CD4-positive, alpha-beta T cell (primary cell): Measurements from ENCODE around the gene STX16. TPM values are rescaled to one million over a fixed set of nuclear protein-coding genes. Genes with fewer than 3 reads are reported as not detected.

Source experiments
- ATAC-seq: fragments of 200-7000 bp; cut with Tn5 transposase; one replicate; pipeline ENCODE4 v1.10.0; 2022; ENCODE audit warnings: mild to moderate bottlenecking; ENCODE audit not compliant: poor library complexity
- CTCF ChIA-PET: fragments of 350-600 bp; sonication (Branson Sonifier 250); formaldehyde crosslinking; loops from one replicate; lab custom pipeline; 2021; ENCODE audit warnings: antibody characterized with exemption, inconsistent platforms; lab: Charles Lee
- POLR2A ChIA-PET: fragments of 350-600 bp; sonication (Branson Sonifier 250); formaldehyde crosslinking; loops from one replicate; lab custom pipeline; 2021; ENCODE audit warnings: antibody characterized with exemption, inconsistent platforms; lab: Charles Lee
- DNase-seq, 14 experiments: peaks; one replicate each; pipeline ENCODE4 v3.0.0-alpha.2; 2013 to 2020; ENCODE audit warnings: mixed read lengths in 2 of 14
- H3K27ac ChIP-seq, 2 donors: one replicate each; pipeline versions ENCODE4 v1.5.1 to v1.7.0; 2013; ENCODE audit warnings: low read length in 2 of 2, low read depth in 1 of 2, mild to moderate bottlenecking in 1 of 2
- H3K27me3 ChIP-seq, 2 experiments: 1 replicate in 1 of 2; 2 replicates in 1 of 2; pipeline versions ENCODE4 v1.6.1 to v1.7.0; 2013; ENCODE audit warnings: low read length in 2 of 2, control low read depth in 1 of 2, mild to moderate bottlenecking in 1 of 2, moderate library complexity in 1 of 2; ENCODE audit not compliant: insufficient read depth in 2 of 2, control insufficient read depth in 1 of 2
- H3K36me3 ChIP-seq: one replicate; pipeline ENCODE4 v1.6.1; 2013; ENCODE audit warnings: low read length, control low read depth; ENCODE audit not compliant: insufficient read depth
- H3K4me1 ChIP-seq: one replicate; pipeline ENCODE4 v1.6.1; 2013; ENCODE audit warnings: low read length, control low read depth; ENCODE audit not compliant: insufficient read depth
- H3K4me3 ChIP-seq: one replicate; pipeline ENCODE4 v1.5.1; 2013; ENCODE audit warnings: mild to moderate bottlenecking, low read length, moderate library complexity
- H3K9me3 ChIP-seq, 2 experiments: 1 replicate in 1 of 2; 2 replicates in 1 of 2; pipeline versions ENCODE4 v1.6.1 to v1.7.0; 2013; ENCODE audit warnings: low read length in 2 of 2, mild to moderate bottlenecking in 2 of 2, control low read depth in 1 of 2, moderate library complexity in 1 of 2; ENCODE audit not compliant: control insufficient read depth in 1 of 2, insufficient read depth in 1 of 2
- H3K27ac Mint-ChIP-seq: one replicate; pipeline ENCODE4 v1.8.0; 2020; ENCODE audit warnings: mixed read lengths
- H3K27me3 Mint-ChIP-seq: one replicate; pipeline ENCODE4 v1.8.0; 2021; ENCODE audit warnings: mixed read lengths
- H3K36me3 Mint-ChIP-seq: one replicate; pipeline ENCODE4 v1.8.0; 2021; ENCODE audit warnings: low read depth, mixed read lengths
- H3K4me1 Mint-ChIP-seq: one replicate; pipeline ENCODE4 v1.8.0; 2021; ENCODE audit warnings: low read depth, mixed read lengths
- H3K4me3 Mint-ChIP-seq: one replicate; pipeline ENCODE4 v1.8.0; 2020; ENCODE audit warnings: mild to moderate bottlenecking, mixed read lengths
- H3K9me3 Mint-ChIP-seq: one replicate; pipeline ENCODE4 v1.8.0; 2020; ENCODE audit warnings: mixed read lengths
- CTCF ChIP-seq: fragments of 200-600 bp; IDR thresholded peaks from one replicate; pipeline ENCODE4 v1.8.0; 2022; ENCODE audit warnings: antibody characterized with exemption, mild to moderate bottlenecking
- intact Hi-C, 2 experiments: fragments of 100-400 bp; cut with DNase I in 1 of 2; cut with micrococcal nuclease in 1 of 2; formaldehyde crosslinking; loops; one replicate each; pipeline versions ENCODE4 v1.15.1 to v1.9.0; 2023 to 2025; cut with DNase I, micrococcal nuclease
- total RNA-seq, 174 experiments: library from RNA in 2 of 174; stranded (reverse) in 2 of 174; gene quantifications; one replicate each; pipeline ENCODE4 v1.2.3 and lab custom pipeline; 2021 to 2026

STX16 gene
- total RNA-seq, 2 experiments from 2014 or later: 179 to 181 TPM

DNA sequence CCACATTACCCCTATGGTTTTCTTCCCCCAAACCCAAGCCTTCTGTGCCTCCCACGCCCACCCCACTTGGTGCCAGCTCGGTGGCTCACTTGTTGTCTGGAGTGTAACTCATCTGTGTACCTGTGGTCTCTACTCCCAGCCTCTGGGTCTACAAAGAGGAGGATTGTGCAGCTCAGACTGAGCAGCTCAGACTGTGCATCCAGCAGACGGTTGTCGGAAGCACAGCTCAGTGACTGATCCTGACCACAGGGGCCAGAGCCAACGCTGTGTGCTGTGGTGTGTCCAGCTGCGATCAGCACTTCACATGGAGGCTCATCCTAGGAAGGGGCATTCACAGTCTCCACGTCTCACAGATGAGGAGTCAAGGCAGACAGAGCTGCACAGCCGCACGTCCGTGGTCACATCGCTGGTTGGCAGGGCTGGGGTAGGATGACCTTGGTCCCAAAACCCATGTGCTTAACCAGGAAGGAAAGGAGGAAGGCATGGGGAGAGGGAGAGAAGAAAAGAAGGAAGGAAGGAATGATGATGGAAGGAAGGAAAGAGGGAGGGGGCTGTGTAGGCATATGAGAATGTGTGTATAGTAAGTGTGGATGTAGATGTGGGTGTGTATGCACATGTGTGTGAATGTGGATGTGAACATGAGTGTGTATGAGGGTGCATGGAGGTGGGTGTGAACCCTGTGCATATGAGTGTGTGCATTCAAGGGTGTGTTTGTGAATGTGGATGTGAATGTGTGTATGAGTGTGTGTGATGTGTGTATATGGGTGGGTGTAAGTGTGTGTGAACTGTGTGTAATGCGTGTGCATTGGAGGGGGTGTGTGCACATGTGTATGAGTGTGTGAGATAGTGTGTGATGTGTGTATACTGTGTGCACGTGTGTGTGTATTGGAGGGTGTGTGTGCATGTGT lies 28.2 kb upstream of the STX16 start:
- intact Hi-C loops: no loop called here

DNA sequence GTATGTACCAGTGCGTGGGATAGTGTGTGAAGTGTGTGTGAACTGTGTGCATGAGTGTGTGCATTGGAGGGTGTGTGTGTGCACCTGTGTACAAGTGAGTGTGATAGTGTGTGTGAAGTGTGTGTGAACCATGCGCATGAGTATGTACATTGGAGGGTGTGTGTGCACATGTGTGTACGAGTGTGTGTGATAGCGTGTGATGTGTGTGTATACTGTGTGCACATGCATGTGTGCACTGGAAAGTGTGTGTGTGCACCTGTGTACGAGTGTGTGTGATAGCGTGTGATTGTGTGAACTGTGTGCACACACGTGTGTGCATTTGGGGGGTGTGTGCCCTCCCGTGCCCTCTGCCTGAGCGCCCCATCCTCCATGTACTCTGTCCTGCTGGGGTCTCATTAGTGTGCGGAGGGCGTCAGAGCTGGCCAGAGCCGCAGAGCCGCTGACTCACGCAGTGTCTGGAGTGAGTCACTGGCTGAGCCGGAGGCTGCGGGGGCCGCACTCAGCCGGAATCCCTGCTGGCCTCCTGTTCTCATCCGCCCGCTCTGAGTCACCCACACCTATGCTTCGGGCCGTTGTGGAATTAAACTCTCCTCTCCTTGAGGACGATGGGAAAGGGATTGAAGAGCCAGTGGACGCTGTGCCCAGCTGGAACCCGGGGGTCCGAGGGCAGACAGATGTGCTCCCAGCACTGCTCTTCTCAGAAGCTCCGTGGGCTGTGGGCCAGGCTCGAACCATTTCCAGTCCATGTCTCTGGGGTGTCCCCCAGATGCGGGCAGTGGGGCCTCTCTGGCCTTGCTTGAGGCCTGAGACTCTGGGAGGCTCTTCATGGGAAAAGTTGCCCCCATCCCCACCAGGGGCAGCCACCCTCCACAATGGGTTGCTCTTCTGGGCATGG lies 27.3 kb upstream of the STX16 start:
- CTCF ChIA-PET: no interaction called here
- POLR2A ChIA-PET: no interaction called here
- H3K9me3 ChIP-seq: peaks cover 0 to 5% of the 10 kb centered on the region in 2 experiments
- intact Hi-C loops: no loop called here
- no peaks in the 10 kb centered on the region for H3K36me3 ChIP-seq
- no peak for TF ChIP-seq CTCF
- Mint-ChIP-seq H3K9me3 (no peaks in the 10 kb centered on the region), H3K36me3 (no peaks in the 10 kb centered on the region), H3K4me3 (no peak overlapping the region), H3K27me3 (peaks cover 14% of the 10 kb centered on the region), H3K27ac (no peak overlapping the region), H3K4me1 (no peaks in the 10 kb centered on the region)
- peaks cover 37% of the 10 kb centered on the region for H3K4me1 ChIP-seq
- ATAC-seq (no peak), DNase-seq (no peak)
- no peak overlapping the region for H3K4me3 ChIP-seq
- H3K27ac ChIP-seq: no peak overlapping the region
- H3K27me3 ChIP-seq: peaks cover 3 to 10% of the 10 kb centered on the region in 2 experiments

More for the DNA sequence above, 28.2 kb upstream of the STX16 start:
- no peak overlapping the region for H3K27ac ChIP-seq
- peaks cover 0 to 5% of the 10 kb centered on the region in 2 experiments for H3K9me3 ChIP-seq
- Mint-ChIP-seq H3K4me3 (no peak overlapping the region), H3K27me3 (peaks cover 21% of the 10 kb centered on the region), H3K27ac (no peak overlapping the region), H3K36me3 (no peaks in the 10 kb centered on the region), H3K9me3 (no peaks in the 10 kb centered on the region), H3K4me1 (no peaks in the 10 kb centered on the region)
- TF ChIP-seq CTCF: no peak
- CTCF ChIA-PET: no interaction called here
- no peaks in the 10 kb centered on the region for H3K36me3 ChIP-seq
- DNase-seq (no peak), ATAC-seq (no peak)
- POLR2A ChIA-PET: no interaction called here
- peaks cover 3 to 12% of the 10 kb centered on the region in 2 experiments for H3K27me3 ChIP-seq
- no peak overlapping the region for H3K4me3 ChIP-seq
- peaks cover 28% of the 10 kb centered on the region for H3K4me1 ChIP-seq

DNA sequence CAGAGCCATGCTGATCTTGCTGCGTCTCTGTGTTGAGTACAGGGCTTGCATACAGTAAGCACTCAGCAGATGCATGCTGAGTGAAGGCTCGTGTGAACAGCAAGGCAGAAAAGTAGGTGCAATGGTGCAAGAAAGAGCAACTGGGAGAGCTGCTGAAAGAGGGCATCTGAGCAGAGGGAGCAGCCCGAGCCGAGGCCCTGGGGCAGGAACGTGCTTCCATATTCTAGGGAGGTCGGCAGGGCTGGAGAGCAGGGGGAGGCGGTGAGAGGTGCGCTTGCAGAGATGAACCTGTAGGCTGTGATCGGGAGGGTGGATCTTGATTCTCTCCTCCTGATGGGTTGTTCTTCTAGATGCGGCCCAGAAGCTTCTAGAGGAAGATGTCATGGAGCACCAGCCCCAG lies 26.4 kb upstream of the STX16 start:
- intact Hi-C loops: no loop called here
- H3K36me3 ChIP-seq: no peaks in the 10 kb centered on the region
- H3K27ac ChIP-seq: no peak overlapping the region
- no peak for ATAC-seq
- Mint-ChIP-seq H3K4me1 (no peaks in the 10 kb centered on the region), H3K27me3 (peaks cover 10% of the 10 kb centered on the region), H3K4me3 (no peak overlapping the region), H3K36me3 (no peaks in the 10 kb centered on the region), H3K9me3 (no peaks in the 10 kb centered on the region), H3K27ac (no peak overlapping the region)
- no peak for TF ChIP-seq CTCF
- H3K4me1 ChIP-seq: peaks cover 42% of the 10 kb centered on the region
- DNase-seq: no peak
- POLR2A ChIA-PET: no interaction called here
- H3K27me3 ChIP-seq: peaks cover 3 to 5% of the 10 kb centered on the region in 2 experiments
- CTCF ChIA-PET: no interaction called here
- H3K4me3 ChIP-seq: no peak overlapping the region
- H3K9me3 ChIP-seq: no peaks in the 10 kb centered on the region
